K562 (cell line): ENCODE results near the gene MCM5. TPM values are rescaled to one million over a fixed set of nuclear protein-coding genes. Genes with fewer than 3 reads are reported as not detected.

Source experiments
- CC2D1A ChIP-seq: fragments of 450-650 bp; IDR thresholded peaks from 2 replicates; pipeline ENCODE4 v1.6.1; 2017; ENCODE audit warnings: mild to moderate bottlenecking
- ELF2 ChIP-seq: fragments of 250-450 bp; sonication (Bioruptor Pico); IDR thresholded peaks from 2 replicates; pipeline ENCODE4 v1.5.0; 2021; ENCODE audit warnings: mild to moderate bottlenecking
- HMG20B ChIP-seq: fragments of 250-450 bp; sonication (Bioruptor Pico); IDR thresholded peaks from 2 replicates; pipeline ENCODE4 v1.5.0; 2021; ENCODE audit warnings: mild to moderate bottlenecking
- HOXB6 ChIP-seq: fragments of 250-450 bp; sonication (Bioruptor Pico); IDR thresholded peaks from 2 replicates; pipeline ENCODE4 v1.5.1; 2022; ENCODE audit warnings: mild to moderate bottlenecking, borderline replicate concordance
- RAD21 ChIP-seq, 2 experiments: fragments of 250-450 bp in 1 of 2; fragments of 450-650 bp in 1 of 2; sonication (Bioruptor Pico) in 1 of 2; formaldehyde crosslinking in 1 of 2; IDR thresholded peaks in 1 of 2; conservative IDR thresholded peaks in 1 of 2; 2 replicates each; pipeline versions ENCODE4 v1.4.0 to v1.8.0; 2020 to 2022; ENCODE audit warnings: mild to moderate bottlenecking in 2 of 2, moderate library complexity in 1 of 2
- REST ChIP-seq, 2 experiments: fragments of 450-650 bp; formaldehyde crosslinking in 1 of 2; IDR thresholded peaks; 2 replicates each; pipeline versions ENCODE4 v1.4.0 to v1.6.1; 2014 to 2020; ENCODE audit warnings: mild to moderate bottlenecking in 2 of 2, borderline replicate concordance in 1 of 2, low read depth in 1 of 2
- TEAD4 ChIP-seq, 2 experiments: sonication (generic) in 1 of 2; formaldehyde crosslinking in 1 of 2; IDR thresholded peaks; 2 replicates each; pipeline versions ENCODE4 v1.6.1 to v1.8.0; 2012 to 2022; ENCODE audit warnings: borderline replicate concordance in 1 of 2, inconsistent platforms in 1 of 2, low read length in 1 of 2, mild to moderate bottlenecking in 1 of 2, missing genetic modification reagents in 1 of 2
- TFAP4 ChIP-seq: sonication (generic); formaldehyde crosslinking; IDR thresholded peaks from 2 replicates; pipeline ENCODE4 v1.8.0; 2022; ENCODE audit warnings: missing genetic modification reagents, mild to moderate bottlenecking, moderate library complexity, borderline replicate concordance
- TSHZ1 ChIP-seq: fragments of 250-450 bp; sonication (Bioruptor Pico); IDR thresholded peaks from 2 replicates; pipeline ENCODE4 v1.4.0; 2020; ENCODE audit warnings: mild to moderate bottlenecking, moderate library complexity
- USF1 ChIP-seq: sonication (generic); formaldehyde crosslinking; IDR thresholded peaks from 2 replicates; pipeline ENCODE4 v1.9.0; 2022; ENCODE audit warnings: mild to moderate bottlenecking, missing genetic modification reagents
- ZNF263 ChIP-seq: sonication (generic); formaldehyde crosslinking; IDR thresholded peaks from 2 replicates; pipeline ENCODE4 v1.8.0; 2022; ENCODE audit warnings: mild to moderate bottlenecking, missing genetic modification reagents, borderline replicate concordance
- ZNF561 ChIP-seq: fragments of 450-650 bp; formaldehyde crosslinking; conservative IDR thresholded peaks from 2 replicates; pipeline ENCODE4 v1.4.0; 2020; ENCODE audit warnings: mild to moderate bottlenecking, moderate library complexity
- polyA plus RNA-seq, 8 experiments: library from polyadenylated mRNA; depleted of rRNA in 4 of 8; stranded (reverse) in 5 of 8; unstranded in 3 of 8; fragments of >200 nt; fragmentation: Nextera tagmentation in 2 of 8; fragmentation: Illumina TruSeq in 1 of 8; extraction: Ambion mirVana in 2 of 8; extraction: Trizol in 1 of 8; gene quantifications; 2 replicates each; pipeline versions ENCODE4 v1.2.1 to v1.2.3, GENCODE V29; 2011 to 2014; ENCODE audit warnings: inconsistent platforms in 1 of 8, missing spikeins in 1 of 8
- total RNA-seq, 7 experiments: library from RNA; depleted of rRNA in 6 of 7; stranded (reverse); fragments of >200 nt in 6 of 7; fragmentation: Illumina TruSeq in 2 of 7; extraction: Trizol in 2 of 7; gene quantifications; 2 replicates each; pipeline versions ENCODE4 v1.2.1 to v1.2.3, GENCODE V29; 2011 to 2021; ENCODE audit warnings: low replicate concordance in 1 of 7

The MCM5 gene
- total and polyA plus RNA-seq, 9 of the 15 experiments (the other 6 are each of a cell fraction or from before 2014, with no cell fraction given): 5.6 to 180 (median 66.1) TPM

- TF ChIP-seq REST (IDR thresholded peaks at IDR 0.05; ENCODE audit: borderline replicate concordance) (peak; percentile 64; the same call in 1 of the 2 replicates), REST (CRISPR knock-in tag; IDR thresholded peaks at IDR 0.05; ENCODE audit: low read depth) (no peak), HOXB6 (no peak), CC2D1A (0 out of 2 replicates have a peak, but pooled peaks have one; percentile 11), ZNF561 (no peak), TEAD4 (IDR thresholded peaks at IDR 0.05; ENCODE audit: low read length) (no peak), TEAD4 (CRISPR knock-in tag; IDR thresholded peaks at IDR 0.05; ENCODE audit: borderline replicate concordance) (no peak), USF1 (no peak), ZNF263 (CRISPR knock-in tag) (no peak), TFAP4 (CRISPR knock-in tag) (peak; percentile 61; the same call in 1 of the 2 replicates), HMG20B (CRISPR knock-in tag) (no peak), RAD21 (CRISPR knock-in tag; conservative IDR thresholded peaks at IDR 0.05 in 1 of 2, IDR thresholded peaks at IDR 0.05 in 1 of 2) (peak; percentile 57 to 65), TSHZ1 (no peak), ELF2 (CRISPR knock-in tag) (no peak)
Observed at GRCh38 chr22:35430897-35431322, 31.0 kb downstream of the MCM5 start (continued).
